HCT116 (cell line): ENCODE results near the gene DZIP1L. TPM values are rescaled to one million over a fixed set of nuclear protein-coding genes. Genes with fewer than 3 reads are reported as not detected.

ENCODE experiments used
- ATAC-seq: fragments of 200-7000 bp; cut with Tn5 transposase; 2 replicates; pipeline ENCODE4 v1.9.1; 2020; ENCODE audit warnings: mild to moderate bottlenecking, moderate library complexity
- BruUV-seq: library from RNA; stranded (reverse); fragments of 400-500 nt; replicated peaks from 2 replicates; lab custom pipeline; 2021; lab: Mats Ljungman, UMichigan
- CTCF ChIA-PET: fragments of 300-600 bp; sonication (Branson Sonifier 250); formaldehyde crosslinking; loops from one replicate; lab custom pipeline; 2021; ENCODE audit warnings: antibody characterized with exemption; lab: Charles Lee
- POLR2A ChIA-PET: fragments of 300-600, 350-600 bp; sonication (Branson Sonifier 250); formaldehyde crosslinking; loops from one replicate; lab custom pipeline; 2021; ENCODE audit warnings: antibody characterized with exemption; lab: Charles Lee
- RAD21 ChIA-PET, 2 experiments: fragments of 300-600 bp; sonication (Branson Sonifier 250); formaldehyde crosslinking; loops; one replicate each; lab custom pipeline; 2023; ENCODE audit warnings: low total read pairs in 2 of 2; ENCODE audit not compliant: uncharacterized antibody in 2 of 2, unreplicated experiment in 2 of 2, low non-redundant PET in 1 of 2; lab: Charles Lee
- DNase-seq: peaks from one replicate; pipeline ENCODE4 v3.0.0-alpha.2; 2010; ENCODE audit warnings: low read depth, low spot score
- H2AFZ ChIP-seq: fragments of 200-600 bp; shearing (Covaris generic), sonication (generic); 2 replicates; pipeline ENCODE4 v1.6.1; 2017; ENCODE audit warnings: low read depth, mixed run types, mixed read lengths, antibody characterized with exemption, low read length; ENCODE audit not compliant: poor library complexity, severe bottlenecking
- H3K27ac ChIP-seq: 2 replicates; pipeline ENCODE4 v1.5.1; 2012; ENCODE audit warnings: low read depth, low read length
- H3K27me3 ChIP-seq: fragments of 200-600 bp; sonication (generic); 2 replicates; pipeline ENCODE4 v1.6.1; 2016; ENCODE audit warnings: mixed run types, low read length, mixed read lengths; ENCODE audit not compliant: insufficient read depth
- H3K36me3 ChIP-seq, 2 experiments: fragments of 200-500 bp in 1 of 2; fragments of 200-600 bp in 1 of 2; sonication (Bioruptor generic) in 1 of 2; sonication (generic) in 1 of 2; 2 replicates each; pipeline versions ENCODE4 v1.5.1 to v1.6.1; 2014 to 2016; ENCODE audit warnings: low read length in 2 of 2, inconsistent platforms in 1 of 2, mixed read lengths in 1 of 2, mixed run types in 1 of 2; ENCODE audit not compliant: insufficient read depth in 2 of 2, control insufficient read depth in 1 of 2
- H3K4me1 ChIP-seq, 2 experiments: fragments of 200-600 bp in 1 of 2; sonication (generic) in 1 of 2; 2 replicates each; pipeline versions ENCODE4 v1.5.1 to v1.6.1; 2012 to 2017; ENCODE audit warnings: low read length in 2 of 2, inconsistent platforms in 1 of 2, mild to moderate bottlenecking in 1 of 2, mixed read lengths in 1 of 2, mixed run types in 1 of 2, moderate library complexity in 1 of 2; ENCODE audit not compliant: insufficient read depth in 2 of 2, control insufficient read depth in 1 of 2
- H3K4me2 ChIP-seq: fragments of 200-600 bp; sonication (generic); 2 replicates; pipeline ENCODE4 v1.6.1; 2017; ENCODE audit warnings: mixed run types, low read length, mixed read lengths
- H3K4me3 ChIP-seq, 2 experiments: fragments of 200-600 bp in 1 of 2; sonication (generic) in 1 of 2; replicated peaks in 1 of 2; 2 replicates each; pipeline ENCODE4 v1.5.1; 2011 to 2016; ENCODE audit warnings: low read length in 2 of 2, control low read depth in 1 of 2, low read depth in 1 of 2, mild to moderate bottlenecking in 1 of 2, mixed read lengths in 1 of 2, mixed run types in 1 of 2
- H3K79me2 ChIP-seq: fragments of 200-600 bp; sonication (generic); 2 replicates; pipeline ENCODE4 v1.6.1; 2017; ENCODE audit warnings: mild to moderate bottlenecking, mixed run types, low read length, moderate library complexity, mixed read lengths; ENCODE audit not compliant: insufficient read depth
- H3K9ac ChIP-seq: fragments of 200-600 bp; sonication (generic); 2 replicates; pipeline ENCODE4 v1.6.1; 2016; ENCODE audit warnings: low read length, mixed read lengths
- H3K9me2 ChIP-seq: fragments of 200-600 bp; sonication (generic), shearing (Covaris generic); 2 replicates; pipeline ENCODE4 v1.6.1; 2017; ENCODE audit warnings: mixed run types, mild to moderate bottlenecking, moderate library complexity; ENCODE audit not compliant: insufficient read depth
- H3K9me3 ChIP-seq, 2 experiments: fragments of 200-500 bp in 1 of 2; fragments of 200-600 bp in 1 of 2; sonication (Bioruptor generic) in 1 of 2; sonication (generic) in 1 of 2; 2 replicates each; pipeline ENCODE4 v1.6.1; 2014 to 2017; ENCODE audit warnings: low read length in 2 of 2, mixed read lengths in 2 of 2, inconsistent platforms in 1 of 2, low read depth in 1 of 2, mild to moderate bottlenecking in 1 of 2, mixed run types in 1 of 2, moderate library complexity in 1 of 2; ENCODE audit not compliant: control insufficient read depth in 1 of 2, insufficient read depth in 1 of 2
- H4K20me1 ChIP-seq: fragments of 200-600 bp; sonication (generic), shearing (Covaris generic); 2 replicates; pipeline ENCODE4 v1.6.1; 2017; ENCODE audit warnings: mixed run types, mild to moderate bottlenecking, moderate library complexity; ENCODE audit not compliant: insufficient read depth
- ATF3 ChIP-seq: IDR thresholded peaks from 2 replicates; pipeline ENCODE4 v1.6.1; 2012
- CEBPB ChIP-seq: IDR thresholded peaks from 2 replicates; pipeline ENCODE4 v1.6.1; 2012; ENCODE audit warnings: low read depth
- CTCF ChIP-seq, 3 experiments: fragments of 200-600 bp in 1 of 3; sonication (generic) in 1 of 3; IDR thresholded peaks in 2 of 3; conservative IDR thresholded peaks in 1 of 3; 2 replicates each; pipeline ENCODE4 v1.5.1; 2012 to 2017; ENCODE audit warnings: low read depth in 2 of 3, low read length in 2 of 3, antibody characterized with exemption in 1 of 3, borderline replicate concordance in 1 of 3, control low read depth in 1 of 3, mild to moderate bottlenecking in 1 of 3, mixed read lengths in 1 of 3, mixed run types in 1 of 3, moderate library complexity in 1 of 3; ENCODE audit not compliant: insufficient read depth in 1 of 3
- EGR1 ChIP-seq: IDR thresholded peaks from 2 replicates; pipeline ENCODE4 v1.6.1; 2012; ENCODE audit warnings: low read depth
- ELF1 ChIP-seq: IDR thresholded peaks from 2 replicates; pipeline ENCODE4 v1.6.1; 2012; ENCODE audit warnings: low read depth, borderline replicate concordance
- EZH2 ChIP-seq: fragments of 200-600 bp; sonication (generic); IDR thresholded peaks from 2 replicates; pipeline ENCODE4 v1.6.1; 2017; ENCODE audit warnings: antibody characterized with exemption, mixed run types
- EZH2phosphoT487 ChIP-seq: fragments of 200-600 bp; IDR thresholded peaks from 2 replicates; pipeline ENCODE4 v1.6.1; 2018; ENCODE audit warnings: antibody characterized with exemption, borderline replicate concordance
- FOSL1 ChIP-seq: IDR thresholded peaks from 2 replicates; pipeline ENCODE4 v1.6.1; 2012; ENCODE audit warnings: low read depth
- POLR2AphosphoS5 ChIP-seq: IDR thresholded peaks from 2 replicates; pipeline ENCODE4 v1.6.1; 2011; ENCODE audit warnings: mild to moderate bottlenecking, low read depth, low read length, moderate library complexity
- REST ChIP-seq: IDR thresholded peaks from 2 replicates; pipeline ENCODE4 v1.6.1; 2012; ENCODE audit warnings: low read depth
- SIN3A ChIP-seq: IDR thresholded peaks from 2 replicates; pipeline ENCODE4 v1.6.1; 2012; ENCODE audit warnings: low read depth
- SP1 ChIP-seq: IDR thresholded peaks from 2 replicates; pipeline ENCODE4 v1.6.1; 2012; ENCODE audit warnings: low read depth
- SRF ChIP-seq: IDR thresholded peaks from 2 replicates; pipeline ENCODE4 v1.6.1; 2012; ENCODE audit warnings: low read depth
- TCF7L2 ChIP-seq: IDR thresholded peaks from 2 replicates; pipeline ENCODE4 v1.7.0; 2011; ENCODE audit warnings: borderline replicate concordance, inconsistent platforms; ENCODE audit not compliant: insufficient read depth, insufficient read length; ENCODE audit errors: extremely low read depth
- YY1 ChIP-seq: IDR thresholded peaks from 2 replicates; pipeline ENCODE4 v1.6.1; 2011; ENCODE audit warnings: low read length, low read depth, moderate library complexity, mild to moderate bottlenecking; ENCODE audit not compliant: insufficient replicate concordance; ENCODE audit errors: extremely low read depth
- ZBTB33 ChIP-seq: IDR thresholded peaks from 2 replicates; pipeline ENCODE4 v1.6.1; 2011; ENCODE audit warnings: mild to moderate bottlenecking, low read length, moderate library complexity; ENCODE audit not compliant: insufficient replicate concordance; ENCODE audit errors: extremely low read depth
- ZNF274 ChIP-seq: fragments of 200-500 bp; sonication (Bioruptor generic); IDR thresholded peaks from 2 replicates; pipeline ENCODE4 v1.6.1; 2014; ENCODE audit warnings: mild to moderate bottlenecking, low read depth, low read length, inconsistent platforms
- intact Hi-C: fragments of 100-400 bp; cut with micrococcal nuclease; formaldehyde crosslinking; loops from 2 replicates; pipeline ENCODE4 v1.10.0; 2022
- total RNA-seq: library from RNA; stranded (reverse); gene quantifications from one replicate; pipeline ENCODE4 v1.2.1, GENCODE V29; 2021; ENCODE audit not compliant: unreplicated experiment

DZIP1L gene
- total RNA-seq, 1 experiment from 2014 or later: 9.6 TPM

GRCh38 chr3:138165061-138165460, 49.7 kb upstream of the DZIP1L start (continued):
- TF ChIP-seq REST: no peak
- TF ChIP-seq SRF: no peak
- no peak for TF ChIP-seq CEBPB

- Histone ChIP-seq H3K4me3 (no peak overlapping the region), H3K27ac (no peak overlapping the region), H3K9me2 (no peaks in the 10 kb centered on the region), H3K4me2 (no peak overlapping the region), H3K9ac (no peak overlapping the region), H3K36me3 (peaks cover 9 to 11% of the 10 kb centered on the region in 2 experiments; a peak in 3 of 4 replicates), H4K20me1 (no peaks in the 10 kb centered on the region), H3K79me2 (no peaks in the 10 kb centered on the region), H3K9me3 (no peaks in the 10 kb centered on the region), H2AFZ (no peak overlapping the region), H3K27me3 (no peaks in the 10 kb centered on the region), H3K4me1 (no peaks in the 10 kb centered on the region)
- RAD21 ChIA-PET: no interaction called here
- ATAC-seq (no peak), DNase-seq (no peak)
- TF ChIP-seq SIN3A (no peak), ELF1 (no peak), EZH2 (no peak), FOSL1 (no peak), SRF (no peak), POLR2AphosphoS5 (no peak), ATF3 (no peak), ZBTB33 (no peak), EZH2phosphoT487 (no peak), YY1 (no peak), SP1 (no peak), CTCF (IDR thresholded peaks at IDR 0.05 in 2 of 3, conservative IDR thresholded peaks at IDR 0.05 in 1 of 3; ENCODE audit: borderline replicate concordance in 1 of 3, insufficient read depth in 1 of 3, low read depth in 2 of 3, low read length in 2 of 3) (no peak), ZNF274 (no peak), TCF7L2 (no peak), EGR1 (no peak)
- POLR2A ChIA-PET: interaction anchor here (0.6 kb wide), 1 partner anchor 8 kb away, joined by 9 read pairs; no protein-coding TSS in a partner anchor
- intact Hi-C loops: no loop called here
- BruUV-seq: no TSS peak
- CTCF ChIA-PET: no interaction called here
These were observed 42.3 kb upstream of the DZIP1L start for GRCh38 chr3:138157743-138158142.
